Gastrocnemius medialis (tissue), 4 donors: ENCODE data around the gene GPX3. TPM values are rescaled to one million over a fixed set of nuclear protein-coding genes. Genes with fewer than 3 reads are reported as not detected.
A peak's percentile ranks its signal among the peaks of the same experiment; 100 is the strongest.

Experiments used
- ATAC-seq, 2 donors: fragments of 150-250 bp; one replicate each; pipeline ENCODE4 v1.9.1; 2016
- DNase-seq, 2 donors: peaks; one replicate each; pipeline ENCODE4 v3.0.0-alpha.2; 2019
- H3K27ac ChIP-seq, 4 donors: fragments of 200-600 bp; sonication (generic); 1 replicate in 1 of 4; 2 replicates in 3 of 4; pipeline ENCODE4 v1.5.1; 2016 to 2018; ENCODE audit warnings: mild to moderate bottlenecking in 2 of 4, moderate library complexity in 1 of 4
- H3K27me3 ChIP-seq, 3 donors: fragments of 200-600 bp; sonication (generic) in 2 of 3; 1 replicate in 1 of 3; 2 replicates in 2 of 3; pipeline versions ENCODE4 v1.5.1 to v1.6.0; 2016 to 2019; ENCODE audit warnings: mild to moderate bottlenecking in 1 of 3, moderate library complexity in 1 of 3
- H3K36me3 ChIP-seq, 2 donors: fragments of 200-600 bp; sonication (generic) in 1 of 2; one replicate each; pipeline ENCODE4 v1.5.1; 2017 to 2018
- H3K4me1 ChIP-seq, 2 donors: fragments of 200-600 bp; sonication (generic) in 1 of 2; one replicate each; pipeline ENCODE4 v1.5.1; 2016 to 2017; ENCODE audit warnings: mild to moderate bottlenecking in 2 of 2
- H3K4me3 ChIP-seq, 4 donors: fragments of 200-600 bp; sonication (generic) in 3 of 4; 1 replicate in 1 of 4; 2 replicates in 3 of 4; pipeline ENCODE4 v1.5.1; 2016 to 2019; ENCODE audit warnings: mild to moderate bottlenecking in 2 of 4
- H3K9me3 ChIP-seq, 3 donors: fragments of 200-600 bp; sonication (generic) in 2 of 3; 1 replicate in 1 of 3; 2 replicates in 2 of 3; pipeline ENCODE4 v1.5.1; 2016 to 2019
- POLR2A ChIP-seq, 2 donors: fragments of 450-650 bp; IDR thresholded peaks; one replicate each; pipeline ENCODE4 v1.6.1; 2017; ENCODE audit warnings: antibody characterized with exemption in 2 of 2, mild to moderate bottlenecking in 2 of 2, moderate library complexity in 2 of 2
- in situ Hi-C, 4 donors: fragments of 200-750 bp; cut with MboI; loops; one replicate each; pipeline versions ENCODE4 v1.15.0 to v1.8.0; 2017; ENCODE audit warnings: low sequenced_read_pairs in 4 of 4
- intact Hi-C: fragments of 100-400 bp; cut with DNase I; formaldehyde crosslinking; loops from one replicate; pipeline ENCODE4 v1.15.1; 2023; ENCODE audit warnings: low total_unique reads
- total RNA-seq, 4 donors: library from RNA; depleted of rRNA; stranded (reverse); fragments of >200 nt; gene quantifications; one replicate each; pipeline versions ENCODE4 v1.1.0 to v1.2.3, GENCODE V29; 2016
- TF ChIP-seq, protein P1 (sequence below), 5 experiments: fragments of 450-650 bp in 3 of 5; fragments of 200-600 bp in 2 of 5; sonication (generic) in 2 of 5; IDR thresholded peaks in 4 of 5; conservative IDR thresholded peaks in 1 of 5; 1 replicate in 4 of 5; 2 replicates in 1 of 5; pipeline ENCODE4 v1.5.1; 2016 to 2019; ENCODE audit warnings: antibody characterized with exemption in 5 of 5, mild to moderate bottlenecking in 3 of 5, moderate library complexity in 3 of 5

Gene GPX3
- total RNA-seq, 4 donors from 2014 or later, result 504 to 1,227 (median 655) TPM

DNA sequence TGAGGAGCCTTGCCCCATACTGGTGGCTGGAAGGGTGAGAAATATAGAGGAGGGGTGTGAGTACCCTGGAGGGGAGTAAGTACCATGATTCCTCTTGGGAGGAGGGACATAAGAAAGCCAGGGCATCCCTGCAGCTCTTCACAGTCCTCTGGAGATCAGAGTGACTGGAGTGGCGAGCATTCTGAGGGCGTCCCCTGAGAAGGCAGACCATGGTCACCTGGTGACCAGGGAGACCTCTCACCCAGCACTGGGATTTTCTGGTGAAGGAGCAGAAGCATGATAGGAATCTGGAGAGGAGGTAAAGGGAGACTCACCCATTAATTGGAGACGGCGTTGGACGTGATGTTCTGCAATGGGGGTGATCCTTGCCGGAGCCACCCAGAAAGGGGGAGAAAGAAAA lies 27.7 kb upstream of the GPX3 start:
- no peaks in the 10 kb centered on the region for H3K4me1 ChIP-seq
- no peak overlapping the region for H3K27ac ChIP-seq
- H3K27me3 ChIP-seq, result no peaks in the 10 kb centered on the region
- no peak for ATAC-seq
- no peaks in the 10 kb centered on the region for H3K36me3 ChIP-seq
- DNase-seq, result no peak
- intact Hi-C loops (no loop called here), in situ Hi-C loops (no loop called here)
- H3K9me3 ChIP-seq, result no peaks in the 10 kb centered on the region
- TF ChIP-seq, protein P1, sequence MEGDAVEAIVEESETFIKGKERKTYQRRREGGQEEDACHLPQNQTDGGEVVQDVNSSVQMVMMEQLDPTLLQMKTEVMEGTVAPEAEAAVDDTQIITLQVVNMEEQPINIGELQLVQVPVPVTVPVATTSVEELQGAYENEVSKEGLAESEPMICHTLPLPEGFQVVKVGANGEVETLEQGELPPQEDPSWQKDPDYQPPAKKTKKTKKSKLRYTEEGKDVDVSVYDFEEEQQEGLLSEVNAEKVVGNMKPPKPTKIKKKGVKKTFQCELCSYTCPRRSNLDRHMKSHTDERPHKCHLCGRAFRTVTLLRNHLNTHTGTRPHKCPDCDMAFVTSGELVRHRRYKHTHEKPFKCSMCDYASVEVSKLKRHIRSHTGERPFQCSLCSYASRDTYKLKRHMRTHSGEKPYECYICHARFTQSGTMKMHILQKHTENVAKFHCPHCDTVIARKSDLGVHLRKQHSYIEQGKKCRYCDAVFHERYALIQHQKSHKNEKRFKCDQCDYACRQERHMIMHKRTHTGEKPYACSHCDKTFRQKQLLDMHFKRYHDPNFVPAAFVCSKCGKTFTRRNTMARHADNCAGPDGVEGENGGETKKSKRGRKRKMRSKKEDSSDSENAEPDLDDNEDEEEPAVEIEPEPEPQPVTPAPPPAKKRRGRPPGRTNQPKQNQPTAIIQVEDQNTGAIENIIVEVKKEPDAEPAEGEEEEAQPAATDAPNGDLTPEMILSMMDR (IDR thresholded peaks at IDR 0.05 in 4 of 5, conservative IDR thresholded peaks at IDR 0.05 in 1 of 5), result no peak
- no peak for TF ChIP-seq POLR2A (IDR thresholded peaks at IDR 0.05)
- no peak overlapping the region for H3K4me3 ChIP-seq

- ATAC-seq (no peak), DNase-seq (no peak)
- Histone ChIP-seq H3K9me3 (no peaks in the 10 kb centered on the region), H3K27me3 (no peaks in the 10 kb centered on the region), H3K36me3 (no peaks in the 10 kb centered on the region), H3K4me1 (no peaks in the 10 kb centered on the region), H3K4me3 (no peak overlapping the region), H3K27ac (no peak overlapping the region)
- in situ Hi-C loops (no loop called here), intact Hi-C loops (no loop called here)
- no peak for TF ChIP-seq POLR2A (IDR thresholded peaks at IDR 0.05)
- TF ChIP-seq, protein P1 (IDR thresholded peaks at IDR 0.05 in 4 of 5, conservative IDR thresholded peaks at IDR 0.05 in 1 of 5), result no peak
Measured at GRCh38 chr5:150993422-150993821, 27.0 kb upstream of the GPX3 start.

DNA sequence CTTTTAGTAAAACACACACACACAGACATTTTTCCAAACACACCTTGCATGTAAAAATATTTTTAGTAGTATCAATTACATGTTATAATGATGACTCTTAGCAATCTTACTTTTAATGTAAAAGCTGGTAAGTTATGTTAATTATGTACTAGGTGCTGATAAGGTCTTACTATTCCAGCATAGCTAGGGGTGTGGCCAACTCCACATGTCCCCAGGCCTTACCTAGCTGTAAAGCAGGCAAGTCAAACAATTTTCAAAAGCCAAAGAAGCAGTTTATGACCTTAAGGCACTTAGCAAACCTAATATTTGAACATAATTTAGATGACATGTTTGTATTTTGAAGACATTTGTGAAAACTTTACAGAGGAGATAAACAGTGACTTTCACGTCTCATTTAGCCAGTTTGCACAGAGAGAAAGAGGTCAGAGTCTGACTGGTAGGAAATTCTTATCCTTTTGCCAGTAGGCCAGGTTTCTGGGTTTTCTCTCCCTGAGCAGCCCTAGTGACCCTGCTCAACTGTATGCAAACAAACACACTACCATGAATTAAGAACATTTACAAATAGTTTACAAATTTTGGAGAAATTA lies 26.5 kb upstream of the GPX3 start:
- Histone ChIP-seq H3K27ac (no peak overlapping the region), H3K36me3 (no peaks in the 10 kb centered on the region), H3K4me3 (no peak overlapping the region), H3K27me3 (no peaks in the 10 kb centered on the region), H3K4me1 (no peaks in the 10 kb centered on the region), H3K9me3 (no peaks in the 10 kb centered on the region)
- no peak for TF ChIP-seq POLR2A (IDR thresholded peaks at IDR 0.05)
- TF ChIP-seq, protein P1 (IDR thresholded peaks at IDR 0.05 in 4 of 5, conservative IDR thresholded peaks at IDR 0.05 in 1 of 5), result no peak
- intact Hi-C loops, result no loop called here
- ATAC-seq, result no peak
- in situ Hi-C loops, result no loop called here
- DNase-seq, result no peak

GRCh38 chr5:150999704-151000442 lies 20.5 kb upstream of the GPX3 start:
- intact Hi-C loops (no loop called here), in situ Hi-C loops (loop anchor here in 2 of 4 donors (5.0 to 10.0 kb wide), 4 partner anchors 42 to 117 kb away; no protein-coding TSS in a partner anchor)
- Histone ChIP-seq H3K27me3 (no peaks in the 10 kb centered on the region), H3K36me3 (no peaks in the 10 kb centered on the region), H3K9me3 (no peaks in the 10 kb centered on the region), H3K27ac (no peak overlapping the region), H3K4me3 (no peak overlapping the region), H3K4me1 (peaks cover 9 to 17% of the 10 kb centered on the region in 2 donors)
- peak in 1 of 2 donors; percentile 59 for DNase-seq
- TF ChIP-seq POLR2A (IDR thresholded peaks at IDR 0.05), result no peak
- TF ChIP-seq, protein P1 (IDR thresholded peaks at IDR 0.05 in 4 of 5, conservative IDR thresholded peaks at IDR 0.05 in 1 of 5), result no peak
- peak; percentile 37 to 61 for ATAC-seq
